Measurements from ENCODE around the gene EPB41L4A.

EPB41L4A gene

GRCh38 chr5:112160652-112161391 lies 258.3 kb downstream of the EPB41L4A start (continued):
- TF ChIP-seq ZNF280D (tag by site-specific recombination; IDR thresholded peaks at IDR 0.05), result no peak
- TF ChIP-seq KLF1 (tag by site-specific recombination; IDR thresholded peaks at IDR 0.05), result peak; percentile 37; the same call in 1 of the 2 replicates
- TF ChIP-seq TRIM28 (IDR thresholded peaks at IDR 0.05; ENCODE audit: borderline replicate concordance, low read length), result no peak
- peak; percentile 95 for TF ChIP-seq ZNF639 (tag by site-specific recombination; IDR thresholded peaks at IDR 0.05)
- no peak for TF ChIP-seq ZNF473 (tag by site-specific recombination; IDR thresholded peaks at IDR 0.05)
- 0 out of 2 replicates have a peak, but pooled peaks have one; percentile 60 for TF ChIP-seq OVOL3 (tag by site-specific recombination; IDR thresholded peaks at IDR 0.05)
- peak; percentile 42 for TF ChIP-seq SP2 (tag by site-specific recombination; IDR thresholded peaks at IDR 0.05)
- TF ChIP-seq ZNF785 (tag by site-specific recombination; IDR thresholded peaks at IDR 0.05), result no peak
- TF ChIP-seq ZBTB44 (tag by site-specific recombination; IDR thresholded peaks at IDR 0.05), result 0 out of 2 replicates have a peak, but pooled peaks have one; percentile 26
- peak; percentile 67 for TF ChIP-seq YY2 (tag by site-specific recombination; IDR thresholded peaks at IDR 0.05)
- TF ChIP-seq ZNF707 (tag by site-specific recombination; IDR thresholded peaks at IDR 0.05), result no peak
- TF ChIP-seq ZNF112 (tag by site-specific recombination; IDR thresholded peaks at IDR 0.05), result no peak
- TF ChIP-seq HOXA7 (CRISPR knock-in tag; IDR thresholded peaks at IDR 0.05; ENCODE audit: borderline replicate concordance), result no peak
- TF ChIP-seq ZNF26 (tag by site-specific recombination; IDR thresholded peaks at IDR 0.05), result no peak
- no peak for TF ChIP-seq ZNF416 (tag by site-specific recombination; IDR thresholded peaks at IDR 0.05)
- peak; percentile 61 for TF ChIP-seq ZEB2 (tag by site-specific recombination; IDR thresholded peaks at IDR 0.05)
- no peak for TF ChIP-seq ZNF514 (tag by site-specific recombination; IDR thresholded peaks at IDR 0.05)

- POLR2A ChIA-PET, result no interaction called here
- TF ChIP-seq ZNF184 (tag by site-specific recombination; IDR thresholded peaks at IDR 0.05) (no peak), ZSCAN5A (tag by site-specific recombination; IDR thresholded peaks at IDR 0.05) (no peak), ZNF112 (tag by site-specific recombination; IDR thresholded peaks at IDR 0.05) (no peak), ZNF510 (tag by site-specific recombination; IDR thresholded peaks at IDR 0.05; ENCODE audit: insufficient replicate concordance) (no peak), ZNF596 (tag by site-specific recombination; IDR thresholded peaks at IDR 0.05) (no peak), GFI1B (tag by site-specific recombination; IDR thresholded peaks at IDR 0.05) (no peak), KLF7 (tag by site-specific recombination; IDR thresholded peaks at IDR 0.05; ENCODE audit: borderline replicate concordance) (no peak), ZNF488 (tag by site-specific recombination; IDR thresholded peaks at IDR 0.05) (no peak), ZNF24 (tag by site-specific recombination; IDR thresholded peaks at IDR 0.05) (no peak), INSM2 (tag by site-specific recombination; IDR thresholded peaks at IDR 0.05) (no peak)
Observed at GRCh38 chr5:112159435-112159834, 259.6 kb downstream of the EPB41L4A start.

More at GRCh38 chr5:112159435-112159834, 259.6 kb downstream of the EPB41L4A start:
- Histone ChIP-seq H3K9me3 (ENCODE audit: control insufficient read depth, insufficient read depth, low read depth, low read length) (no peaks in the 10 kb centered on the region), H3K27ac (ENCODE audit: extremely low read depth, low read depth, low read length) (no peak overlapping the region), H3K4me3 (ENCODE audit: low read depth, low read length) (no peak overlapping the region), H3K36me3 (ENCODE audit: control insufficient read depth in 2 of 2, insufficient read depth in 1 of 2, low read length in 2 of 2) (peaks cover 19 to 32% of the 10 kb centered on the region in 2 experiments), H3K4me1 (ENCODE audit: control insufficient read depth, insufficient read depth, low read length) (peaks cover 5% of the 10 kb centered on the region)
- CTCF ChIA-PET, result no interaction called here

Measured in HEK293 (cell line).